Cardiac fibroblast (primary cell): Measurements from ENCODE around the gene ANXA2.

ENCODE experiments used
- DNase-seq, 2 donors: peaks; one replicate each; pipeline versions ENCODE4 v3.0.0 to v3.0.0-alpha.2; 2010; ENCODE audit warnings: low read depth in 2 of 2
- H3K4me3 ChIP-seq, 2 donors: replicated peaks in 1 of 2; 1 replicate in 1 of 2; 2 replicates in 1 of 2; pipeline ENCODE4 v1.5.1; 2011; ENCODE audit warnings: low read depth in 2 of 2, low read length in 2 of 2, mild to moderate bottlenecking in 2 of 2, moderate library complexity in 1 of 2
- CTCF ChIP-seq: IDR thresholded peaks from one replicate; pipeline ENCODE4 v1.5.1; 2011; ENCODE audit warnings: low read depth, mild to moderate bottlenecking, low read length, inconsistent platforms

ANXA2 gene

GRCh38 chr15:60428935-60429334 lies 31.1 kb upstream of the ANXA2 start:
- no peak overlapping the region for H3K4me3 ChIP-seq
- DNase-seq, result no peak
- no peak for TF ChIP-seq CTCF

- no peak for TF ChIP-seq CTCF
- H3K4me3 ChIP-seq, result no peak overlapping the region
- DNase-seq, result peak; percentile 64 to 79
Observed at GRCh38 chr15:60426870-60427508, 29.2 kb upstream of the ANXA2 start.

- no peak for TF ChIP-seq CTCF
- no peak for DNase-seq
Observed at GRCh38 chr15:60425461-60425860, 27.7 kb upstream of the ANXA2 start.

GRCh38 chr15:60424006-60424405 lies 26.2 kb upstream of the ANXA2 start:
- DNase-seq, result no peak
- H3K4me3 ChIP-seq, result no peak overlapping the region
- no peak for TF ChIP-seq CTCF

More at GRCh38 chr15:60425461-60425860, 27.7 kb upstream of the ANXA2 start:
- H3K4me3 ChIP-seq, result no peak overlapping the region

- DNase-seq, result peak; percentile 93
- TF ChIP-seq CTCF, result no peak
- no peak overlapping the region for H3K4me3 ChIP-seq
Observed at GRCh38 chr15:60423537-60423936, 25.8 kb upstream of the ANXA2 start.

- DNase-seq, result peak; percentile 84 to 90
- H3K4me3 ChIP-seq, result no peak overlapping the region
- no peak for TF ChIP-seq CTCF
Observed at GRCh38 chr15:60421544-60421943, 23.8 kb upstream of the ANXA2 start.

- DNase-seq, result no peak
- no peak overlapping the region for H3K4me3 ChIP-seq
- no peak for TF ChIP-seq CTCF
Observed at GRCh38 chr15:60420203-60420716, 22.5 kb upstream of the ANXA2 start.
